ENCODE data around the gene SCAMP1. TPM values are rescaled to one million over a fixed set of nuclear protein-coding genes. Genes with fewer than 3 reads are reported as not detected.
A peak's percentile ranks its signal among the peaks of the same experiment; 100 is the strongest.

The SCAMP1 gene
- total and polyA plus RNA-seq, 2 of the 13 experiments (the other 11 are each of a cell fraction or from before 2014, with no cell fraction given), result 18.2 to 33.7 TPM

DNA sequence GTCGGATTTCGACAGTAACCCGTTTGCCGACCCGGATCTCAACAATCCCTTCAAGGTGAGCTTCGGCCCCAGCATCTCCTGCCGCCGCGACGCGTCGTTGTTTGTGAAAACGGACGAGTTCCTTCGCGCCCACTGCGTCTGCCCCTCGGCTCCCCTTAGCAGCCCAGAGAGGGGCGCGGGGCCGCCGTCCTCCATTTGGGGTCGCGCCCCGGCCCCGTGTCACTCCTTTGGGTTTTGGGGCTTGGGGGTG is 182 bp downstream of the SCAMP1 start (continued):
- TF ChIP-seq, protein P1, sequence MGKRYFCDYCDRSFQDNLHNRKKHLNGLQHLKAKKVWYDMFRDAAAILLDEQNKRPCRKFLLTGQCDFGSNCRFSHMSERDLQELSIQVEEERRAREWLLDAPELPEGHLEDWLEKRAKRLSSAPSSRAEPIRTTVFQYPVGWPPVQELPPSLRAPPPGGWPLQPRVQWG (CRISPR knock-in tag; IDR thresholded peaks at IDR 0.05; ENCODE audit: borderline replicate concordance, low read depth), result no peak
- no peak for TF ChIP-seq ZNF205 (CRISPR knock-in tag; IDR thresholded peaks at IDR 0.05)
- TF ChIP-seq ZFYVE20 (CRISPR knock-in tag; IDR thresholded peaks at IDR 0.05; ENCODE audit: borderline replicate concordance, low read depth), result no peak
- TF ChIP-seq ZBTB7B (CRISPR knock-in tag; IDR thresholded peaks at IDR 0.05), result peak; percentile 64
- no peak for TF ChIP-seq MTF1 (CRISPR knock-in tag; IDR thresholded peaks at IDR 0.05)
- TF ChIP-seq, protein P2, sequence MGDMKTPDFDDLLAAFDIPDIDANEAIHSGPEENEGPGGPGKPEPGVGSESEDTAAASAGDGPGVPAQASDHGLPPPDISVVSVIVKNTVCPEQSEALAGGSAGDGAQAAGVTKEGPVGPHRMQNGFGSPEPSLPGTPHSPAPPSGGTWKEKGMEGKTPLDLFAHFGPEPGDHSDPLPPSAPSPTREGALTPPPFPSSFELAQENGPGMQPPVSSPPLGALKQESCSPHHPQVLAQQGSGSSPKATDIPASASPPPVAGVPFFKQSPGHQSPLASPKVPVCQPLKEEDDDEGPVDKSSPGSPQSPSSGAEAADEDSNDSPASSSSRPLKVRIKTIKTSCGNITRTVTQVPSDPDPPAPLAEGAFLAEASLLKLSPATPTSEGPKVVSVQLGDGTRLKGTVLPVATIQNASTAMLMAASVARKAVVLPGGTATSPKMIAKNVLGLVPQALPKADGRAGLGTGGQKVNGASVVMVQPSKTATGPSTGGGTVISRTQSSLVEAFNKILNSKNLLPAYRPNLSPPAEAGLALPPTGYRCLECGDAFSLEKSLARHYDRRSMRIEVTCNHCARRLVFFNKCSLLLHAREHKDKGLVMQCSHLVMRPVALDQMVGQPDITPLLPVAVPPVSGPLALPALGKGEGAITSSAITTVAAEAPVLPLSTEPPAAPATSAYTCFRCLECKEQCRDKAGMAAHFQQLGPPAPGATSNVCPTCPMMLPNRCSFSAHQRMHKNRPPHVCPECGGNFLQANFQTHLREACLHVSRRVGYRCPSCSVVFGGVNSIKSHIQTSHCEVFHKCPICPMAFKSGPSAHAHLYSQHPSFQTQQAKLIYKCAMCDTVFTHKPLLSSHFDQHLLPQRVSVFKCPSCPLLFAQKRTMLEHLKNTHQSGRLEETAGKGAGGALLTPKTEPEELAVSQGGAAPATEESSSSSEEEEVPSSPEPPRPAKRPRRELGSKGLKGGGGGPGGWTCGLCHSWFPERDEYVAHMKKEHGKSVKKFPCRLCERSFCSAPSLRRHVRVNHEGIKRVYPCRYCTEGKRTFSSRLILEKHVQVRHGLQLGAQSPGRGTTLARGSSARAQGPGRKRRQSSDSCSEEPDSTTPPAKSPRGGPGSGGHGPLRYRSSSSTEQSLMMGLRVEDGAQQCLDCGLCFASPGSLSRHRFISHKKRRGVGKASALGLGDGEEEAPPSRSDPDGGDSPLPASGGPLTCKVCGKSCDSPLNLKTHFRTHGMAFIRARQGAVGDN (CRISPR knock-in tag; IDR thresholded peaks at IDR 0.05), result peak; percentile 79
- TF ChIP-seq TBX2 (CRISPR knock-in tag; IDR thresholded peaks at IDR 0.05; ENCODE audit: borderline replicate concordance), result 0 out of 2 replicates have a peak, but pooled peaks have one; percentile 33
- TF ChIP-seq CBFB (CRISPR knock-in tag; IDR thresholded peaks at IDR 0.05), result no peak
- TF ChIP-seq HES4 (CRISPR knock-in tag; IDR thresholded peaks at IDR 0.05; ENCODE audit: borderline replicate concordance), result peak; percentile 42; the same call in 1 of the 2 replicates
- peak; percentile 92 for TF ChIP-seq ASH2L (IDR thresholded peaks at IDR 0.05; ENCODE audit: insufficient read length, low read depth, low read length)
- 0 out of 2 replicates have a peak, but pooled peaks have one; percentile 51 for TF ChIP-seq ZNF484 (CRISPR knock-in tag; IDR thresholded peaks at IDR 0.05; ENCODE audit: borderline replicate concordance, low read depth)
- peak; percentile 9; the same call in 1 of the 2 replicates for TF ChIP-seq RAD21 (CRISPR knock-in tag; IDR thresholded peaks at IDR 0.05)
- peak; percentile 34; the same call in 1 of the 2 replicates for TF ChIP-seq CC2D1A (CRISPR knock-in tag; IDR thresholded peaks at IDR 0.05)
- no peak for TF ChIP-seq ZFP82 (CRISPR knock-in tag; IDR thresholded peaks at IDR 0.05; ENCODE audit: borderline replicate concordance)
- TF ChIP-seq, protein P3, sequence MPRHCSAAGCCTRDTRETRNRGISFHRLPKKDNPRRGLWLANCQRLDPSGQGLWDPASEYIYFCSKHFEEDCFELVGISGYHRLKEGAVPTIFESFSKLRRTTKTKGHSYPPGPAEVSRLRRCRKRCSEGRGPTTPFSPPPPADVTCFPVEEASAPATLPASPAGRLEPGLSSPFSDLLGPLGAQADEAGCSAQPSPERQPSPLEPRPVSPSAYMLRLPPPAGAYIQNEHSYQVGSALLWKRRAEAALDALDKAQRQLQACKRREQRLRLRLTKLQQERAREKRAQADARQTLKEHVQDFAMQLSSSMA (CRISPR knock-in tag; IDR thresholded peaks at IDR 0.05), result peak; percentile 93
- TF ChIP-seq PPARG (CRISPR knock-in tag; conservative IDR thresholded peaks at IDR 0.05), result no peak
- TF ChIP-seq NFIB (CRISPR knock-in tag; IDR thresholded peaks at IDR 0.05; ENCODE audit: borderline replicate concordance), result no peak
- 0 out of 2 replicates have a peak, but pooled peaks have one; percentile 78 for TF ChIP-seq ZNF20 (CRISPR knock-in tag; IDR thresholded peaks at IDR 0.05)
- no peak for TF ChIP-seq SMC3 (IDR thresholded peaks at IDR 0.05; ENCODE audit: low read length)
- peak; percentile 74; the same call in 1 of the 2 replicates for TF ChIP-seq ZNF598 (CRISPR knock-in tag; IDR thresholded peaks at IDR 0.05; ENCODE audit: borderline replicate concordance)
- no peak for TF ChIP-seq ZFP37 (CRISPR knock-in tag; IDR thresholded peaks at IDR 0.05; ENCODE audit: borderline replicate concordance)
- TF ChIP-seq, protein P4, sequence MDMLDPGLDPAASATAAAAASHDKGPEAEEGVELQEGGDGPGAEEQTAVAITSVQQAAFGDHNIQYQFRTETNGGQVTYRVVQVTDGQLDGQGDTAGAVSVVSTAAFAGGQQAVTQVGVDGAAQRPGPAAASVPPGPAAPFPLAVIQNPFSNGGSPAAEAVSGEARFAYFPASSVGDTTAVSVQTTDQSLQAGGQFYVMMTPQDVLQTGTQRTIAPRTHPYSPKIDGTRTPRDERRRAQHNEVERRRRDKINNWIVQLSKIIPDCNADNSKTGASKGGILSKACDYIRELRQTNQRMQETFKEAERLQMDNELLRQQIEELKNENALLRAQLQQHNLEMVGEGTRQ (IDR thresholded peaks at IDR 0.05; ENCODE audit: low read depth, low read length), result no peak
- TF ChIP-seq, protein P4 (CRISPR knock-in tag; IDR thresholded peaks at IDR 0.05; ENCODE audit: borderline replicate concordance), result no peak; the same call in 1 of the 2 replicates
- TF ChIP-seq ZNF546 (CRISPR knock-in tag; conservative IDR thresholded peaks at IDR 0.05), result 0 out of 2 replicates have a peak, but pooled peaks have one; percentile 49
- TF ChIP-seq SALL2 (CRISPR knock-in tag; IDR thresholded peaks at IDR 0.05), result peak; percentile 12; the same call in 1 of the 2 replicates

Measured in HepG2 (cell line).